GM23248 (cell line): ENCODE measurements around the gene PLCB3.

ENCODE experiments used
- EZH2 ChIP-seq: fragments of 200-600 bp; sonication (generic); IDR thresholded peaks from 2 replicates; pipeline ENCODE4 v1.6.1; 2018; ENCODE audit warnings: antibody characterized with exemption, mild to moderate bottlenecking; ENCODE audit not compliant: insufficient read depth, poor library complexity, severe bottlenecking
- EZH2phosphoT487 ChIP-seq: fragments of 200-600 bp; sonication (generic); IDR thresholded peaks from 2 replicates; pipeline ENCODE4 v1.6.1; 2018; ENCODE audit warnings: antibody characterized with exemption, moderate library complexity, mild to moderate bottlenecking, low read depth; ENCODE audit not compliant: insufficient read depth

GRCh38 chr11:64263021-64263946 lies 12.0 kb downstream of the PLCB3 start:
- TF ChIP-seq EZH2 (no peak), EZH2phosphoT487 (no peak)
